ENCODE data around the gene PUS10. TPM values are rescaled to one million over a fixed set of nuclear protein-coding genes. Genes with fewer than 3 reads are reported as not detected.
"Not testable (repeated sequence)": the region's sequence is repeated elsewhere in the genome, so short reads cannot be mapped to it uniquely, and the experiment has no call there.

The PUS10 gene
- total RNA-seq, 1 experiment from 2014 or later = 5.2 TPM

GRCh38 chr2:61013382-61013781 lies 4.7 kb downstream of the PUS10 start:
- DNase-seq (ENCODE audit: low read depth) = no peak

DNA sequence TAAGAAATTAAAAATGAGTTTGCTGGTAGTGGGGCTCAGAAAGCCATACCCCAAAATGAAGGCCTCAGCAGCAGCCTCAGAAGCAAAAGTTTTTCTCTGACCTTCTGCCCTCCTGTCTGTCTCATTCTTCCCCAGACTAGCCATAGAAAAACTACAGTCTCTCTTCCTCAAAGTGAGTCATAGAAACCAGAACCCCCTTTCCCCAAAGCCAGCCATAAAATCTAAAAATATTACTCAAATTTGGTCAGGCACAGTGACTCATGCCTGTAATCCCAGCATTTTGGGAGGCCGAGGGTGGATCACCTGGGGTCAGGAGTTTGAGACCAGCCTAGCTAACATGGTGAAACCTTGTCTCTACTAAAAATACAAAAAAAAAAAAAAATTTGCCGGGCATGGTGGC lies 5.8 kb downstream of the PUS10 start:
- DNase-seq (ENCODE audit: low read depth) = peak; percentile 85

GRCh38 chr2:61011678-61012077 lies 6.4 kb downstream of the PUS10 start:
- DNase-seq (ENCODE audit: low read depth) = peak; percentile 15

- DNase-seq (ENCODE audit: low read depth) = no peak
Observed at GRCh38 chr2:61009355-61009754, 8.7 kb downstream of the PUS10 start.

DNA sequence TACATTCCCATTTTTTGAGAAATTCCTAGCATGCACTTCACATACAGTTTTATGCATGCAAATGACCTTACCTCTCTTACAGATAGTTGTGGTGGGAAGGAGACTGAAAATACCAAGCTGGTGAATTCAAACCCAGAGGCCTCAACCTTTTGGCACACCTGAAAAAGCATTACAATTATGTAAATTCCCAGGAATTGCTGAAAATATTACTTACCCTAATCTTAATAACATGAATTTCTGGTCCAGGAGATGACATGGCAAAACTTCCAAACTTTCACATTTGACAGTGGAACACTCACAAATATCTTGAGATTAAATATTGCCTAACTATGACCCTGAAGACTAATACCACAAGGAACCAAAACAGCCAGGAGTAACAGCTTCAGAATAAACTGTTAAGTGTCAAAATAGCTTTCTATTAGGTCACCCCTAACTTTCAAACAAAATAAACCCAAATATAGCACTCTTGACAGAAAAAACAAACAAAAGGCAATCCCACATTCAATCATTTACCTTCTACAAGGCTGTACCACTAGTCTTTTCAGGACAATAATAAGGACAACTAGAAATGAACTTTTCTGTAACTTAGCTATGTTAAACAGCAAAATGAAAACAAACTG lies 11.5 kb downstream of the PUS10 start:
- DNase-seq (ENCODE audit: low read depth) = peak; percentile 3

DNA sequence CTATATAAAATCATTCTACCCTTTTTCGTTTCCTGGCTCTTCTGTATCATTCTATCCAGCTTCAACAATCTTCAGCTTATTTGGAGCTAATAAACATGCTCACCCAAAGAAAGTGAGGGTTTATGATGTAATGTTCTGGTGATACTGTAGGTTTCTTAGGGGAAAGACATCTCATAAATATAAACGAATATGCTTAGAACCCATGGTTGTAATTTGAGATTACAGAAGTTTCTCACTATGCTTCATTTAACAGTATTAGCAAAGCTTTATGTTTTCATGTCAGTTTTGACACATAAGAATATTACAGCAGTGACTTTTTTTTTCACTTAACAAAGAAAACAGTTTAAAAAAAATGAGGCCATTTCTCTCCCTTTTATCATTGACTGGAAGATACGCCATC lies 12.3 kb downstream of the PUS10 start:
- no peak for DNase-seq (ENCODE audit: low read depth)

- peak; percentile 44 for DNase-seq (ENCODE audit: low read depth)
Observed at GRCh38 chr2:60998628-60999545, 19.2 kb downstream of the PUS10 start.

GRCh38 chr2:60994131-60994530 lies 23.9 kb downstream of the PUS10 start:
- DNase-seq (ENCODE audit: low read depth) = no peak

DNA sequence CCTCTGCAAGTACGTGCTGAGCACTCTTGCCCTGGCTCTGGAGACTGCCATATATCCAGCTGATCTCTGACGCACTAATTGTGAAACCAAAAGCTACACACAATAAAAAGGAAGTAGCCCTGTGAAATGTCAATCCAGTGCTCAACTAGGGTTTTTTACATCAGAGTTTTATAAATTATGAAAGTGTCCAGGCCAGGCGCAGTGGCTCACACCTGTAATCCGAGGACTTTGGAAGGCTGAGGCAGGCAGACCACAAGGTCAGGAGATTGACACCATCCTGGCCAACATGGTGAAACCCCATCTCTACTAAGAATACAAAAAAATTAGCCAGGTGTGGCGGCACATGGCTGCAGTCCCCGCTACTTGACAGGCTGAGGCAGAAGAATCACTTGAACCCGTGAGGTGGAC lies 25.1 kb downstream of the PUS10 start:
- DNase-seq (ENCODE audit: low read depth) = no peak

GRCh38 chr2:60991644-60992043 lies 26.4 kb downstream of the PUS10 start:
- no peak for DNase-seq (ENCODE audit: low read depth)

- DNase-seq (ENCODE audit: low read depth) = no peak
Observed at GRCh38 chr2:60989259-60989658, 28.8 kb downstream of the PUS10 start.

DNA sequence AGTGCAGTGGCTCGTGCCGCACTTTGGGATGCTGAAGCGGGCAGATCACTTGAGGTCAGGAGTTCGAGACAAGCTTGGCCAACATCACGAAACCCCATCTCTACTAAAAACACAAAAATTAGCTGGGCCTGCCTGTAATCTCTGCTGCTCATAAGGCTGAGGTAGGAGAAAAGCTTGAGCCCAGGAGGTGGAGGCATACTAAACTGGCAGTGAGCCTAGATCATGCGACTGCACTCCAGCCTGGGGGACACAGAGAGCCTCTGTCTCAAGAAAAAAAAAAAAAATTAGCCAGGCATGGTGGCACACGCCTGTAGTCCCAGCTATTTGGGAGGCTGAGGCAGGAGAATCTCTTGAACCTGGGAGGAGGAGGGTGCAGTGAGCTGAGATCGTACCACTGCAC lies 30.4 kb downstream of the PUS10 start:
- DNase-seq (ENCODE audit: low read depth) = not testable (repeated sequence)

GRCh38 chr2:60987041-60987440 lies 31.0 kb downstream of the PUS10 start:
- no peak for DNase-seq (ENCODE audit: low read depth)

DNA sequence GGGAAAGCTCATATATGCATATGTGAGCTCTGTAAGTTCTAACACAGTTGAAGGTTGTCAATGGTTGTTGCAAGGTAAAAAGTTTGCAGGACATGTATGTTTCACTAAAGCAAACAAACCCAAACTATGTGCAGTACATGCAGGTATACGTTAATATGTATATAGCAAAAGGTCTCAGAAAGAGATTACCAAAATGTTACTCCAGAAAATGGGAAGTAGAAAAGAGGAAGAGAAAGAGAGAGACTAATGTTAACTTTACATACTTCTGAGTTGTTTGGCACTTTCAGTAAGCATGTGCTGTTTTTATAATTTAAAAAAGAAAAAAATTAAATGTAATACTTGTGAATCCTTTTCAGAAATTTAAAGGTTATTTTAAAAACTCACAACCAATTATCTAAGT lies 33.3 kb downstream of the PUS10 start:
- DNase-seq (ENCODE audit: low read depth) = no peak

- not testable (repeated sequence) for DNase-seq (ENCODE audit: low read depth)
Observed at GRCh38 chr2:60982066-60982465, 36.0 kb downstream of the PUS10 start.

GRCh38 chr2:60980071-60980815 lies 37.8 kb downstream of the PUS10 start:
- no peak for DNase-seq (ENCODE audit: low read depth)

- DNase-seq (ENCODE audit: low read depth) = no peak
Observed at GRCh38 chr2:60979231-60979630, 38.8 kb downstream of the PUS10 start.

DNA sequence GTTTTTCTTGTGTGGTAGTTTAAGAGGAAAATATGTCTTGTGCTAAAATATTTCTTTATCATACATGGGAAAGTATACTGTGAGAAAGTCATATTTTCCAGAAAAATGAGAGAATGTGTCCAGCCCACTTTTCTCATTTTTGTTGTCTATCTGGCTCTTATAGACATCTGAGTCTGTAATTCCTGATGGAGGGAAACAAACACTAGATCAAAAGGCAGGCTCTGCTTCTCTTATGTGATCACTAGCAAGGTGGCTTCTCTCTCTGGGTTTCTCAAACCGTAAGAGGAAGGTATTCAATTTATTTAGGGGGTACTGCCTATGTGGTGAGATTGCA lies 40.5 kb downstream of the PUS10 start:
- DNase-seq (ENCODE audit: low read depth) = no peak

DNA sequence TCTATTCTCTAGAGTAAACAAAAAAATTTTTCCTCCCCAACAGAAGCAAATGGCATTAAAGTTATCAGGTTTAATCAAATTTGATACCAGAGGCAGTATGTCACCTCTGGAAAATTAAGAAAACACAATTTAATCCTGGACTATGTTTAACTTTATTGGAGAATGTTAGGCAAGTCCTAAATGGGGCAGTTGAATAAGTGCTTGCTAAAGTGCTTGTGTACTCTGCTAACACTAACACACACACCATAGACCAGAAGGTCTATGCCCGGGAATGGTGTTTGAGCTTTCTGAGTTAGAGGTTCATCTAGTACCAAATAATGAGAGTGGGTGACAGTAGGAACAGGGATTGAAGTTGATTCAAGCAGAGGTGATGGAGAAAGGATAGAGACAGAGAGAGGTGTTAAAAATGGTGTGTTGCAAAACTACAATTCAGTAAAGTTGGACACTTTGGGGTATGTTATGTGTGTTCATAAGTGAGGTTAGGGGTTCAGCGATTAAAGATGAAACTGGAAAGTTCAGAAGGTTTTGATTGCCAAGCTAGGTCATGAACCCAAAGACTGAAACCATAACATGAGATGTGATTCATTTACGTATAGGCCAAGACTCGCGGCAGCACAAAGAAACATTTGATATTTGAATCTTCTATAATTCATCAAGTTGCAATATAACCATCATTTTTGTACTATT lies 41.0 kb downstream of the PUS10 start:
- no peak for DNase-seq (ENCODE audit: low read depth)

DNA sequence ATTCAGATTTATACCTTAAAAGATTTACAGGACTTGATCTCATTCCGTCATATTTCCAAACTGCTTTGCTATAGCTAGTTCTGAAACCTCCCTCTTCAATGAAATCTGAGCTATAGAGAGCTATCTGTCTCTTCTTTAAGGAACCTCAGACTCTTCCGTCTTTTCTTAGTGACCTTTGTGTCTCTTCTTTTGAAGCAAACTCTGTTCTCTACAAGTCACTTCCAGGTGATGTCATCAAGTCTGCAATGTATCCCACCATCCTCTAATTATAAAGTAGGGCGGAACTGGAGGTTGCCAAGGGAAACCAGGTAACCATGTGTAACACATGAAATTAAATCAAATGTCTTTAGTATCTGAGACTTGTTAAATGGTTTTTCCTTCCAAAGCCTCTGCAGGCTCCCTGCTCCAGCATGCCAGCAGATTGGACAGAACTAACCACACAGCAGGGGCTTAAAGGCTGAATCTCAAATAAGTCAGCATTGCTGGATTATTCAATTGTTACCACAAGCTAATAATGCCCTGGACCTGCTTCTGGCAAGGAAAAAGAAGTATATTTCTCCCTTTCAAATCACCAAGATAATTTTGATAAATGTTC lies 41.7 kb downstream of the PUS10 start:
- DNase-seq (ENCODE audit: low read depth) = no peak

DNA sequence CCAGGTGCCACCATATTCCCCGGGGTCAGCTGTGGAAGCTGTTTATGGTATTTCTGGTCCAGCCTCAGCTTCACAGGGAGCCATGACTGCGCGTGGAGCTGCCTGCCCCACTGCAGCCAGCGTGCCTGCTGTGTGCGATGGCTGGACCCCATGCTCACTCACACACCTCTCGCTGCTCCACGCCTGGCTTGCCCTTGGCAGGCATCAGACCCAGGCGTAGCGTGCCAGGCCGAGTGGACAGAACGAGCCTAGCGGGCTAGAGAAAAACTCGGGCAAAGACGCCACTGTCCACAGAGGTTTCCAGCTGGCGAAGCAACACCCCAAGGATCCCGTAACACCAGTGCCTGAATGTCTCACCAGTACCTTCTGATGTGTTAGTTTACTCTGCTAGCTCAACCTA lies 43.4 kb downstream of the PUS10 start:
- DNase-seq (ENCODE audit: low read depth) = no peak
